SK-N-SH treated with all-trans-retinoic acid at 6 μM for 48 hours (cell line): ENCODE data around the gene SKI.

Experiments used
- ATAC-seq: fragments of 200-7000 bp; cut with Tn5 transposase; 3 replicates; pipeline ENCODE4 v1.9.1; 2020; ENCODE audit warnings: mild to moderate bottlenecking, moderate library complexity
- ARNTL ChIP-seq: fragments of 450-650 bp; formaldehyde crosslinking; IDR thresholded peaks from 2 replicates; pipeline ENCODE4 v1.5.0; 2020; ENCODE audit warnings: low read depth, mild to moderate bottlenecking, moderate library complexity, borderline replicate concordance
- BACH2 ChIP-seq: fragments of 250-450 bp; sonication (Bioruptor Pico); IDR thresholded peaks from 2 replicates; pipeline ENCODE4 v1.9.0; 2021; ENCODE audit warnings: mild to moderate bottlenecking, borderline replicate concordance
- CSDC2 ChIP-seq: fragments of 250-450 bp; sonication (Bioruptor Pico); IDR thresholded peaks from 2 replicates; pipeline ENCODE4 v1.5.0; 2020; ENCODE audit warnings: mild to moderate bottlenecking, moderate library complexity
- ESRRG ChIP-seq: fragments of 250-450 bp; sonication (Bioruptor Pico); IDR thresholded peaks from 2 replicates; pipeline ENCODE4 v1.6.1; 2021; ENCODE audit warnings: mild to moderate bottlenecking
- GLIS3 ChIP-seq: fragments of 250-450 bp; sonication (Bioruptor Pico); IDR thresholded peaks from 2 replicates; pipeline ENCODE4 v1.5.0; 2020; ENCODE audit warnings: mild to moderate bottlenecking, moderate library complexity
- ISL1 ChIP-seq: fragments of 250-450 bp; sonication (Bioruptor Pico); IDR thresholded peaks from 2 replicates; pipeline ENCODE4 v2.1.2; 2022; ENCODE audit warnings: mild to moderate bottlenecking, moderate library complexity
- OSR1 ChIP-seq: fragments of 250-450 bp; sonication (Bioruptor Pico); IDR thresholded peaks from 2 replicates; pipeline ENCODE4 v1.8.0; 2022; ENCODE audit warnings: moderate library complexity, mild to moderate bottlenecking, inconsistent platforms
- PPARA ChIP-seq: fragments of 250-450 bp; sonication (Bioruptor Pico); IDR thresholded peaks from 2 replicates; pipeline ENCODE4 v1.5.0; 2020; ENCODE audit warnings: mild to moderate bottlenecking, borderline replicate concordance
- RARB ChIP-seq: fragments of 250-450 bp; sonication (Bioruptor Pico); IDR thresholded peaks from 2 replicates; pipeline ENCODE4 v1.8.0; 2021; ENCODE audit warnings: mild to moderate bottlenecking, moderate library complexity
- SNAI2 ChIP-seq: fragments of 250-450 bp; sonication (Bioruptor Pico); IDR thresholded peaks from 2 replicates; pipeline ENCODE4 v1.5.0; 2020; ENCODE audit warnings: mild to moderate bottlenecking, moderate library complexity
- TCF4 ChIP-seq: fragments of 250-450 bp; sonication (Bioruptor Pico); IDR thresholded peaks from 2 replicates; pipeline ENCODE4 v1.8.0; 2021; ENCODE audit warnings: mild to moderate bottlenecking, moderate library complexity, borderline replicate concordance
- TOX ChIP-seq: fragments of 250-450 bp; sonication (Bioruptor Pico); IDR thresholded peaks from 2 replicates; pipeline ENCODE4 v1.8.0; 2021; ENCODE audit warnings: mild to moderate bottlenecking, moderate library complexity, borderline replicate concordance
- ZC3H10 ChIP-seq: fragments of 250-450 bp; sonication (Bioruptor Pico); IDR thresholded peaks from 2 replicates; pipeline ENCODE4 v1.5.1; 2021; ENCODE audit warnings: mild to moderate bottlenecking, moderate library complexity
- ZFP3 ChIP-seq: fragments of 250-450 bp; sonication (Bioruptor Pico); IDR thresholded peaks from 2 replicates; pipeline ENCODE4 v1.5.0; 2020; ENCODE audit warnings: mild to moderate bottlenecking, moderate library complexity
- ZFP30 ChIP-seq: fragments of 450-650 bp; formaldehyde crosslinking; IDR thresholded peaks from 2 replicates; pipeline ENCODE4 v1.5.0; 2022; ENCODE audit warnings: mild to moderate bottlenecking, moderate library complexity
- ZNF565 ChIP-seq: fragments of 450-650 bp; formaldehyde crosslinking; conservative IDR thresholded peaks from 2 replicates; pipeline ENCODE4 v1.5.0; 2020; ENCODE audit warnings: low read depth, mild to moderate bottlenecking, moderate library complexity
- ZNF70 ChIP-seq: fragments of 450-650 bp; formaldehyde crosslinking; IDR thresholded peaks from 2 replicates; pipeline ENCODE4 v1.5.0; 2020; ENCODE audit warnings: mild to moderate bottlenecking, moderate library complexity
- TF ChIP-seq, protein P1 (sequence below): fragments of 250-450 bp; sonication (Bioruptor Pico); IDR thresholded peaks from 2 replicates; pipeline ENCODE4 v1.5.1; 2021; ENCODE audit warnings: mild to moderate bottlenecking, moderate library complexity
- TF ChIP-seq, protein P2 (sequence below): fragments of 250-450 bp; sonication (Bioruptor Pico); IDR thresholded peaks from 2 replicates; pipeline ENCODE4 v1.5.0; 2020; ENCODE audit warnings: mild to moderate bottlenecking, moderate library complexity
- TF ChIP-seq, protein P3 (sequence below): fragments of 250-450 bp; sonication (Bioruptor Pico); IDR thresholded peaks from 2 replicates; pipeline ENCODE4 v1.8.0; 2021; ENCODE audit warnings: low read depth, mild to moderate bottlenecking, moderate library complexity, borderline replicate concordance
- TF ChIP-seq, protein P4 (sequence below): fragments of 250-450 bp; sonication (Bioruptor Pico); IDR thresholded peaks from 2 replicates; pipeline ENCODE4 v1.5.1; 2020; ENCODE audit warnings: low read depth, mild to moderate bottlenecking, moderate library complexity
- TF ChIP-seq, protein P5 (sequence below): fragments of 250-450 bp; sonication (Bioruptor Pico); IDR thresholded peaks from 2 replicates; pipeline ENCODE4 v1.8.0; 2020; ENCODE audit warnings: mild to moderate bottlenecking, moderate library complexity, borderline replicate concordance

Gene SKI

DNA sequence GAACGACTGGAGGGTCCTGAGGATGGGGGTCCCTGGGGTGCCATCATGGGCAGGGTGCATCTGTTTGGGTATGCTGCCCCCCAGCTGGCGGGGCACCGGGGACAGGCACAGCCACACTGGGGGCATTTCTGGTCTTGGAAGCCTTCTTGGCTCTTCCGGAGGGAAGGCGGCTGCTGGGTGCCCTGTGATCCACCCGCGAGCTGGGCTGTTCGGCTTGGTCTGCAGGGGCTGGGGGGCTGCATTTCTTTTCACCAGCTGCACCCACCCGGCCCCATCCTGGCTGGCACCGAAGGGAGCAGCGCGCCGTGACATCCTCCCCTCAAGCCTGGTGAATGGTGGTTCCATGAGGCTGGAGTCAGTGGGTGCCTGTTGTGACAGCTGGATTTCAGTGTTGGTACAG lies 45.7 kb upstream of the SKI start:
- no peak for TF ChIP-seq TCF4 (CRISPR knock-in tag)
- TF ChIP-seq, protein P1, sequence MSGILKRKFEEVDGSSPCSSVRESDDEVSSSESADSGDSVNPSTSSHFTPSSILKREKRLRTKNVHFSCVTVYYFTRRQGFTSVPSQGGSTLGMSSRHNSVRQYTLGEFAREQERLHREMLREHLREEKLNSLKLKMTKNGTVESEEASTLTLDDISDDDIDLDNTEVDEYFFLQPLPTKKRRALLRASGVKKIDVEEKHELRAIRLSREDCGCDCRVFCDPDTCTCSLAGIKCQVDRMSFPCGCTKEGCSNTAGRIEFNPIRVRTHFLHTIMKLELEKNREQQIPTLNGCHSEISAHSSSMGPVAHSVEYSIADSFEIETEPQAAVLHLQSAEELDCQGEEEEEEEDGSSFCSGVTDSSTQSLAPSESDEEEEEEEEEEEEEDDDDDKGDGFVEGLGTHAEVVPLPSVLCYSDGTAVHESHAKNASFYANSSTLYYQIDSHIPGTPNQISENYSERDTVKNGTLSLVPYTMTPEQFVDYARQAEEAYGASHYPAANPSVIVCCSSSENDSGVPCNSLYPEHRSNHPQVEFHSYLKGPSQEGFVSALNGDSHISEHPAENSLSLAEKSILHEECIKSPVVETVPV (CRISPR knock-in tag), result no peak
- TF ChIP-seq OSR1 (CRISPR knock-in tag), result no peak
- TF ChIP-seq, protein P2, sequence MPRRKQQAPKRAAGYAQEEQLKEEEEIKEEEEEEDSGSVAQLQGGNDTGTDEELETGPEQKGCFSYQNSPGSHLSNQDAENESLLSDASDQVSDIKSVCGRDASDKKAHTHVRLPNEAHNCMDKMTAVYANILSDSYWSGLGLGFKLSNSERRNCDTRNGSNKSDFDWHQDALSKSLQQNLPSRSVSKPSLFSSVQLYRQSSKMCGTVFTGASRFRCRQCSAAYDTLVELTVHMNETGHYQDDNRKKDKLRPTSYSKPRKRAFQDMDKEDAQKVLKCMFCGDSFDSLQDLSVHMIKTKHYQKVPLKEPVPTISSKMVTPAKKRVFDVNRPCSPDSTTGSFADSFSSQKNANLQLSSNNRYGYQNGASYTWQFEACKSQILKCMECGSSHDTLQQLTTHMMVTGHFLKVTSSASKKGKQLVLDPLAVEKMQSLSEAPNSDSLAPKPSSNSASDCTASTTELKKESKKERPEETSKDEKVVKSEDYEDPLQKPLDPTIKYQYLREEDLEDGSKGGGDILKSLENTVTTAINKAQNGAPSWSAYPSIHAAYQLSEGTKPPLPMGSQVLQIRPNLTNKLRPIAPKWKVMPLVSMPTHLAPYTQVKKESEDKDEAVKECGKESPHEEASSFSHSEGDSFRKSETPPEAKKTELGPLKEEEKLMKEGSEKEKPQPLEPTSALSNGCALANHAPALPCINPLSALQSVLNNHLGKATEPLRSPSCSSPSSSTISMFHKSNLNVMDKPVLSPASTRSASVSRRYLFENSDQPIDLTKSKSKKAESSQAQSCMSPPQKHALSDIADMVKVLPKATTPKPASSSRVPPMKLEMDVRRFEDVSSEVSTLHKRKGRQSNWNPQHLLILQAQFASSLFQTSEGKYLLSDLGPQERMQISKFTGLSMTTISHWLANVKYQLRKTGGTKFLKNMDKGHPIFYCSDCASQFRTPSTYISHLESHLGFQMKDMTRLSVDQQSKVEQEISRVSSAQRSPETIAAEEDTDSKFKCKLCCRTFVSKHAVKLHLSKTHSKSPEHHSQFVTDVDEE (CRISPR knock-in tag), result no peak
- no peak for TF ChIP-seq ZNF70
- TF ChIP-seq ZC3H10 (CRISPR knock-in tag), result no peak
- TF ChIP-seq SNAI2 (CRISPR knock-in tag), result no peak
- TF ChIP-seq, protein P3, sequence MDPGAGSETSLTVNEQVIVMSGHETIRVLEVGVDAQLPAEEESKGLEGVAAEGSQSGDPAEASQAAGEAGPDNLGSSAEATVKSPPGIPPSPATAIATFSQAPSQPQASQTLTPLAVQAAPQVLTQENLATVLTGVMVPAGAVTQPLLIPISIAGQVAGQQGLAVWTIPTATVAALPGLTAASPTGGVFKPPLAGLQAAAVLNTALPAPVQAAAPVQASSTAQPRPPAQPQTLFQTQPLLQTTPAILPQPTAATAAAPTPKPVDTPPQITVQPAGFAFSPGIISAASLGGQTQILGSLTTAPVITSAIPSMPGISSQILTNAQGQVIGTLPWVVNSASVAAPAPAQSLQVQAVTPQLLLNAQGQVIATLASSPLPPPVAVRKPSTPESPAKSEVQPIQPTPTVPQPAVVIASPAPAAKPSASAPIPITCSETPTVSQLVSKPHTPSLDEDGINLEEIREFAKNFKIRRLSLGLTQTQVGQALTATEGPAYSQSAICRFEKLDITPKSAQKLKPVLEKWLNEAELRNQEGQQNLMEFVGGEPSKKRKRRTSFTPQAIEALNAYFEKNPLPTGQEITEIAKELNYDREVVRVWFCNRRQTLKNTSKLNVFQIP, result no peak
- no peak for TF ChIP-seq ZFP30 (CRISPR knock-in tag)
- TF ChIP-seq ARNTL (CRISPR knock-in tag), result no peak
- TF ChIP-seq CSDC2 (CRISPR knock-in tag), result no peak
- no peak for TF ChIP-seq ZFP3 (CRISPR knock-in tag)
- TF ChIP-seq GLIS3 (CRISPR knock-in tag), result no peak
- TF ChIP-seq TOX (CRISPR knock-in tag), result no peak
- no peak for TF ChIP-seq BACH2 (CRISPR knock-in tag)
- no peak for TF ChIP-seq ISL1 (CRISPR knock-in tag)
- no peak for TF ChIP-seq ESRRG (CRISPR knock-in tag)
- TF ChIP-seq, protein P4, sequence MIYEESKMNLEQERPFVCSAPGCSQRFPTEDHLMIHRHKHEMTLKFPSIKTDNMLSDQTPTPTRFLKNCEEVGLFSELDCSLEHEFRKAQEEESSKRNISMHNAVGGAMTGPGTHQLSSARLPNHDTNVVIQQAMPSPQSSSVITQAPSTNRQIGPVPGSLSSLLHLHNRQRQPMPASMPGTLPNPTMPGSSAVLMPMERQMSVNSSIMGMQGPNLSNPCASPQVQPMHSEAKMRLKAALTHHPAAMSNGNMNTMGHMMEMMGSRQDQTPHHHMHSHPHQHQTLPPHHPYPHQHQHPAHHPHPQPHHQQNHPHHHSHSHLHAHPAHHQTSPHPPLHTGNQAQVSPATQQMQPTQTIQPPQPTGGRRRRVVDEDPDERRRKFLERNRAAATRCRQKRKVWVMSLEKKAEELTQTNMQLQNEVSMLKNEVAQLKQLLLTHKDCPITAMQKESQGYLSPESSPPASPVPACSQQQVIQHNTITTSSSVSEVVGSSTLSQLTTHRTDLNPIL (CRISPR knock-in tag), result no peak
- no peak for ATAC-seq

DNA sequence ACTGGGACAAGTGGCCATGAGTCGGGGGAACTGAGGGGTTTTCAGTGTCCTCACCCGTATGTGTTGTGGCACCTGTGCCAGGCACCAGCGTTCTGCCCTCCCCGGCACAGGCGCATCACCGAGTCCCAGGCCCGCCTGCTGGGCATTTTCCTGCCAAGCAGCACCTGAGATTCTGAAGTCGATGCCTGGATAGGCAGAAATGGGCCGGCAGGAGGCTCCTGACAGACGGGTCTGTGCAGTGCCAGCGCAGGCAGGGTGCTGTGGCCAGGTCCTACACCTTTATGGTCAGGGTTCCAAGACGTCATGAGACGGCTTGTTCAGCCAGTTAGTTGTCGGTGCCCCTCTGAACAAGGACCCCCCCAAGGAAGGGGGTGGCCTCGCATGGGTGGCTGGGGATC lies 44.2 kb upstream of the SKI start:
- ATAC-seq, result no peak
- TF ChIP-seq ISL1 (CRISPR knock-in tag) (no peak), ZNF70 (no peak), TCF4 (CRISPR knock-in tag) (no peak), SNAI2 (CRISPR knock-in tag) (no peak), ZFP30 (CRISPR knock-in tag) (no peak), RARB (CRISPR knock-in tag) (no peak), GLIS3 (CRISPR knock-in tag) (no peak), ZNF565 (no peak), PPARA (CRISPR knock-in tag) (no peak)
- TF ChIP-seq, protein P5, sequence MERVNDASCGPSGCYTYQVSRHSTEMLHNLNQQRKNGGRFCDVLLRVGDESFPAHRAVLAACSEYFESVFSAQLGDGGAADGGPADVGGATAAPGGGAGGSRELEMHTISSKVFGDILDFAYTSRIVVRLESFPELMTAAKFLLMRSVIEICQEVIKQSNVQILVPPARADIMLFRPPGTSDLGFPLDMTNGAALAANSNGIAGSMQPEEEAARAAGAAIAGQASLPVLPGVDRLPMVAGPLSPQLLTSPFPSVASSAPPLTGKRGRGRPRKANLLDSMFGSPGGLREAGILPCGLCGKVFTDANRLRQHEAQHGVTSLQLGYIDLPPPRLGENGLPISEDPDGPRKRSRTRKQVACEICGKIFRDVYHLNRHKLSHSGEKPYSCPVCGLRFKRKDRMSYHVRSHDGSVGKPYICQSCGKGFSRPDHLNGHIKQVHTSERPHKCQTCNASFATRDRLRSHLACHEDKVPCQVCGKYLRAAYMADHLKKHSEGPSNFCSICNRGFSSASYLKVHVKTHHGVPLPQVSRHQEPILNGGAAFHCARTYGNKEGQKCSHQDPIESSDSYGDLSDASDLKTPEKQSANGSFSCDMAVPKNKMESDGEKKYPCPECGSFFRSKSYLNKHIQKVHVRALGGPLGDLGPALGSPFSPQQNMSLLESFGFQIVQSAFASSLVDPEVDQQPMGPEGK (CRISPR knock-in tag), result no peak
- TF ChIP-seq, protein P2 (CRISPR knock-in tag), result no peak
- TF ChIP-seq, protein P1 (CRISPR knock-in tag), result no peak
